Progenitor cell of endocrine pancreas (in vitro differentiated cells): ENCODE results near the gene GOLGA8J. TPM values are rescaled to one million over a fixed set of nuclear protein-coding genes. Genes with fewer than 3 reads are reported as not detected.
"Not testable (repeated sequence)": the region's sequence is repeated elsewhere in the genome, so short reads cannot be mapped to it uniquely, and the experiment has no call there.

Experiments
- DNase-seq: peaks from one replicate; pipeline ENCODE4 v3.0.0; 2021; ENCODE audit warnings: low spot score; ENCODE audit not compliant: unreplicated experiment
- H3K27ac Mint-ChIP-seq: 2 replicates; pipeline ENCODE4 v1.8.0; 2021; ENCODE audit warnings: mild to moderate bottlenecking, moderate library complexity, mixed read lengths
- H3K27me3 Mint-ChIP-seq: 2 replicates; pipeline ENCODE4 v1.8.0; 2021; ENCODE audit warnings: mixed read lengths
- H3K36me3 Mint-ChIP-seq: 2 replicates; pipeline ENCODE4 v1.8.0; 2022; ENCODE audit warnings: mixed read lengths; ENCODE audit not compliant: insufficient read depth
- H3K4me1 Mint-ChIP-seq: 2 replicates; pipeline ENCODE4 v1.8.0; 2021; ENCODE audit warnings: low read depth, mixed read lengths
- H3K4me3 Mint-ChIP-seq: 2 replicates; pipeline ENCODE4 v1.8.0; 2021; ENCODE audit warnings: low read depth, mild to moderate bottlenecking, moderate library complexity, mixed read lengths
- H3K9me3 Mint-ChIP-seq: 2 replicates; pipeline ENCODE4 v1.8.0; 2021; ENCODE audit warnings: low read depth, mixed read lengths
- CTCF ChIP-seq: fragments of 200-600 bp; sonication (generic); IDR thresholded peaks from one replicate; pipeline ENCODE4 v1.5.0; 2021; ENCODE audit warnings: antibody characterized with exemption, mild to moderate bottlenecking; ENCODE audit not compliant: unreplicated experiment
- total RNA-seq: library from RNA; stranded (reverse); gene quantifications from 2 replicates; pipeline ENCODE4 v1.2.1, GENCODE V29; 2021

GOLGA8J gene
- total RNA-seq, 1 donor from 2014 or later: not detected

- Mint-ChIP-seq H3K4me3 (no peak overlapping the region), H3K4me1 (no peaks in the 10 kb centered on the region), H3K36me3 (no peaks in the 10 kb centered on the region), H3K27me3 (no peaks in the 10 kb centered on the region), H3K27ac (no peak overlapping the region), H3K9me3 (no peaks in the 10 kb centered on the region)
- no peak for TF ChIP-seq CTCF
- DNase-seq: no peak
Measured at GRCh38 chr15:30063835-30064546, 18.8 kb upstream of the GOLGA8J start.

GRCh38 chr15:30065025-30065801, 17.5 kb upstream of the GOLGA8J start:
- Mint-ChIP-seq H3K27ac (no peak overlapping the region), H3K4me1 (no peaks in the 10 kb centered on the region), H3K36me3 (no peaks in the 10 kb centered on the region), H3K9me3 (no peaks in the 10 kb centered on the region), H3K4me3 (no peak overlapping the region), H3K27me3 (no peaks in the 10 kb centered on the region)
- no peak for TF ChIP-seq CTCF
- DNase-seq: no peak

GRCh38 chr15:30068326-30068725, 14.4 kb upstream of the GOLGA8J start:
- TF ChIP-seq CTCF: no peak
- H3K4me3 Mint-ChIP-seq: no peak overlapping the region
- H3K27ac Mint-ChIP-seq: no peak overlapping the region

GRCh38 chr15:30072630-30073029, 10.1 kb upstream of the GOLGA8J start:
- no peaks in the 10 kb centered on the region for H3K9me3 Mint-ChIP-seq
- H3K27me3 Mint-ChIP-seq: peaks cover 13% of the 10 kb centered on the region
- no peak for TF ChIP-seq CTCF
- peaks cover 2% of the 10 kb centered on the region for H3K4me1 Mint-ChIP-seq
- no peak overlapping the region for H3K27ac Mint-ChIP-seq
- no peak for DNase-seq
- H3K36me3 Mint-ChIP-seq: no peaks in the 10 kb centered on the region
- H3K4me3 Mint-ChIP-seq: no peak overlapping the region

More at GRCh38 chr15:30068326-30068725, 14.4 kb upstream of the GOLGA8J start:
- no peak for DNase-seq
- Mint-ChIP-seq H3K9me3 (no peaks in the 10 kb centered on the region), H3K36me3 (no peaks in the 10 kb centered on the region), H3K27me3 (peaks cover 6% of the 10 kb centered on the region), H3K4me1 (no peaks in the 10 kb centered on the region)

GRCh38 chr15:30073915-30074314, 8.8 kb upstream of the GOLGA8J start:
- no peak overlapping the region for H3K27ac Mint-ChIP-seq
- no peak overlapping the region for H3K4me3 Mint-ChIP-seq
- H3K36me3 Mint-ChIP-seq: no peaks in the 10 kb centered on the region
- H3K4me1 Mint-ChIP-seq: peaks cover 2% of the 10 kb centered on the region
- no peaks in the 10 kb centered on the region for H3K9me3 Mint-ChIP-seq
- DNase-seq: no peak
- peaks cover 15% of the 10 kb centered on the region for H3K27me3 Mint-ChIP-seq
- TF ChIP-seq CTCF: no peak

GRCh38 chr15:30080816-30081215, 1.9 kb upstream of the GOLGA8J start:
- H3K27me3 Mint-ChIP-seq, H3K27ac Mint-ChIP-seq, H3K36me3 Mint-ChIP-seq, H3K4me3 Mint-ChIP-seq, DNase-seq, H3K9me3 Mint-ChIP-seq, H3K4me1 Mint-ChIP-seq: not testable (repeated sequence)

- not testable (repeated sequence) for H3K36me3 Mint-ChIP-seq, H3K4me3 Mint-ChIP-seq, DNase-seq, H3K27me3 Mint-ChIP-seq, H3K9me3 Mint-ChIP-seq, H3K27ac Mint-ChIP-seq, H3K4me1 Mint-ChIP-seq
Measured at GRCh38 chr15:30097827-30098226, 15.1 kb downstream of the GOLGA8J start.

GRCh38 chr15:30102890-30103289, 20.1 kb downstream of the GOLGA8J start:
- H3K27me3 Mint-ChIP-seq, H3K27ac Mint-ChIP-seq, H3K4me1 Mint-ChIP-seq, H3K4me3 Mint-ChIP-seq, H3K36me3 Mint-ChIP-seq, DNase-seq, H3K9me3 Mint-ChIP-seq: not testable (repeated sequence)
